IPS-11a (cell line): ENCODE measurements around the gene SLC35B1.

Experiments
- H3K4me3 ChIP-seq: one replicate; pipeline ENCODE4 v1.5.1; 2013; ENCODE audit warnings: low read depth, low read length, control low read depth

SLC35B1 gene, protein sequence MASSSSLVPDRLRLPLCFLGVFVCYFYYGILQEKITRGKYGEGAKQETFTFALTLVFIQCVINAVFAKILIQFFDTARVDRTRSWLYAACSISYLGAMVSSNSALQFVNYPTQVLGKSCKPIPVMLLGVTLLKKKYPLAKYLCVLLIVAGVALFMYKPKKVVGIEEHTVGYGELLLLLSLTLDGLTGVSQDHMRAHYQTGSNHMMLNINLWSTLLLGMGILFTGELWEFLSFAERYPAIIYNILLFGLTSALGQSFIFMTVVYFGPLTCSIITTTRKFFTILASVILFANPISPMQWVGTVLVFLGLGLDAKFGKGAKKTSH

DNA sequence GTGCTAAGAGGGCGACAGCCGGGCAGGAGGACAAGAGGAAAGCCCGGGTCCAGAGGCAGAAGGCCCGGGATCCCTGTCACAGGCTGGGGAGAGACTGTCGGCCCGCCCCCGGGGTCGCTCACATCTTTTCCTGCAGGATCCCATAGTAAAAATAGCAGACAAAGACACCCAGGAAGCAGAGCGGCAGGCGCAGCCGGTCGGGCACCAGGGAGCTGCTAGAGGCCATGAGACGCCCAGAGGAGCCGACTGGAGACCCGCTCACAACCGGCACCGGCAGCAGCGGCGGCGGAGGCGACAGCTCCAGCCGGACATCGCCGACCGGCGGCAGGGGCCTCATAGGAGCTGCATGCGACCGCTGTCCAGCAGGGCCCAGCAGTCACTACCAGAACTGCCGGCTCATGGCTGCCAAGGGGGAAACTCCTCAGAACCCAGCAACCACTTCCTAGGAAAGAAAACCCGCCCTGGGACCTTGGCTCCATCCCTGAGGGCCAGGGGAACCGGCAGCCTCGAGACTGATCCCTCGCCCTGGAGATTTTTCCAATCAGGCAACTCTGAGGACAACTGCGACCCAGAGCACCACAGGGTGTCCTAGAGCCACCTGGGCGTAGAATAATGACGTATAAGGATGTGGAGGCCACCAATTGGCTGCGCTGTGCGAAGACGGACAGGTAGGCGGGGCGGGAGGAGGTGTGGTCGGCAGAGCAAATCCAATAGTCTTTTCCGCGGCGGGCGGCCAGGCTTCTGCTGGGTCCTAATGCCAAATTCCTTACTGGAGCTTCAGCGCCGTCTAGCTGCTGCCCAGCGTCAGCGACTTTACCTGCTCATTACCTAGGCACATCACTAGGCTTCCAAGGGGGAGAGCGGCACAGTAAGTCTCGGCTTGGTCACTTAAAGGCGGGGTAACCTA lies at the start of gene SLC35B1:
TSS of gene SLC35B1 (minus strand) at position 357 of the 907 bp plus-strand sequence. CDS start at position 226, 131 bp downstream.
- H3K4me3 ChIP-seq = peak within 1 kb of the TSS; percentile 92

DNA sequence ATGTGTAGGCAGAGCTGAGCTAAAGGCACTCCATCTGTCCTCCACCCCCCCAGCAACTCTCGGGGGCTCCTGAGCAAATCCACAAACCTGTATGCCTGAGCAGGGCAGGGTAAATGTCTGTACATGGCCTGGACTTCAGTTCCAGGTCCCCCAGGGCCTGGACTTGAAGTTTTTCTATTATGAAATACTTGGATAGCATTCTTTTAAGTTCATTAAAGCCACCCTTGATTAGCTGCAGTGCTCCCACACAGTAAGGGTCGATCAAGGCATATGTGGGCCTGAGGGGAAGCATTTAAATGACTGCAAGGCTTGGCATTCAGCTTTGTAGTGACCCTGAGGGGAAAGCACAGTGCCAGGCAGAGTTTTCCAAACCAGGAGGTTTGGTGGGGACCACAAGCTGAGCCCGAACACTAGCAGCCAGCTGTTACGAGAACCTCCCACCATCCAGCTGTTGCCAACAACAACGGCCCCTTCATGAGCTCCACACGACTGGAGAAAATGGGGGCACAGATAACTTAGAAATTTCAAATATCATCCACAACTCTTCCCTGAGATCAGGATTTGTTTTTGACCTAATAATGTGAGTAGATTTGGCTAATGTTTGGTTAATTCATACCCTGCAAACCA lies 49.5 kb upstream of the SLC35B1 start:
- no peak overlapping the region for H3K4me3 ChIP-seq

- no peak overlapping the region for H3K4me3 ChIP-seq
These were observed 48.8 kb upstream of the SLC35B1 start for GRCh38 chr17:49756323-49757150.

GRCh38 chr17:49755663-49756283 lies 48.0 kb upstream of the SLC35B1 start:
- H3K4me3 ChIP-seq = no peak overlapping the region

DNA sequence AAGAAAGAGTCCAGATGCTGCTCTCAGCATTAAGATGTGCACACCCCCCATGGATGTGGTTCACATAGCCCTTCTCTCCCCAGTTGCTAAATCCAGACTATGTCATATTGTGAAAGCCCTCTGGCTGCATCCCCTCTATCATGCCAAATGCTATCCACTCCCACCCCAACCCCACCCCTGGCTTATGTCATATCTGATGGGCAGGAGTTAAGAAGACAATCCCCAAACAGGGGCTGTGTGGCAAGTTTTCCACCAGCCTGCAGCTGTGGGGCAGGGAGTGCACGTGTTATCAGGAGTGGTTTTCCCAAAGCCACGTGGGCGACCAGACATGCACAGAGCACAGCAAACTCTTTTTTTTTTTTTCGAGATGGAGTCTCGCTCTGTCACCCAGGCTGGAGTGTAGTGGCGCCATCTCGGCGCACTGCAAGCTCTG lies 46.2 kb upstream of the SLC35B1 start:
- H3K4me3 ChIP-seq = no peak overlapping the region

GRCh38 chr17:49752508-49752907 lies 44.7 kb upstream of the SLC35B1 start:
- no peak overlapping the region for H3K4me3 ChIP-seq

GRCh38 chr17:49749730-49750129 lies 42.0 kb upstream of the SLC35B1 start:
- H3K4me3 ChIP-seq = no peak overlapping the region

- H3K4me3 ChIP-seq = no peak overlapping the region
These were observed 41.0 kb upstream of the SLC35B1 start for GRCh38 chr17:49748791-49749190.

GRCh38 chr17:49748223-49748622 lies 40.5 kb upstream of the SLC35B1 start:
- no peak overlapping the region for H3K4me3 ChIP-seq

- H3K4me3 ChIP-seq = no peak overlapping the region
These were observed 39.9 kb upstream of the SLC35B1 start for GRCh38 chr17:49747632-49748031.

DNA sequence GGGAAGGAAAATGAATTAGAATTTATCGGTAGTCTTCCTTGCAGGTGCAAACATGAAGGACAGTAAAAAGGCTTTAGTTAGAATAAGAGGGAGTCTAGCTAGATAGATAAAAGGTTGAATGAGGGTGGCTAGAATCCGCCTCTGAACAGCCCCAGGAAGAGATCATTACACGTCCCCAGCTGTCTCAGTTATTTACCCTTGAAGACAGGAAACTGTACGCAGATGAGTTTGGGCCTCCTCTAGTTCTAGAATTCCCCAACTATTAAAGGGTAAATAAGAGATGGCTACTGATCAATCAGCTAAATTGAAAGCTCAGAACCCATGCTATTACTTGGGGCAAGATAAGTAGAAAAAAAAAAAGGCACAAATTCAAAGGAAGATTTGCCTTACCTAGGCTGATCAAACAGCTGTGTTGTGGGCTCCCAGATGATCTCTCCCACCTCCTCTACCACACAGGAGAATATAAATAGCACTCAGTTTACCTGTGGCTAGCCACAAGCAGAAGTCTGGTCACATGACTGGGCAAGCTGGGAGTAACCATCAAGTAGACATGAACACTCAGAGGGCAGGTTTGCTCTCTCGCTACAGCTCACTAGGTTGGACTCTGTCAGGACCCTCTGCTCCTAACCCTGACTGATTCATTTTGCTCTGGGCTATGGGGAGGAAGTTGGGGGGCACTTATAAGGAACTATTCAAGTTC lies 39.2 kb upstream of the SLC35B1 start:
- H3K4me3 ChIP-seq = no peak overlapping the region

DNA sequence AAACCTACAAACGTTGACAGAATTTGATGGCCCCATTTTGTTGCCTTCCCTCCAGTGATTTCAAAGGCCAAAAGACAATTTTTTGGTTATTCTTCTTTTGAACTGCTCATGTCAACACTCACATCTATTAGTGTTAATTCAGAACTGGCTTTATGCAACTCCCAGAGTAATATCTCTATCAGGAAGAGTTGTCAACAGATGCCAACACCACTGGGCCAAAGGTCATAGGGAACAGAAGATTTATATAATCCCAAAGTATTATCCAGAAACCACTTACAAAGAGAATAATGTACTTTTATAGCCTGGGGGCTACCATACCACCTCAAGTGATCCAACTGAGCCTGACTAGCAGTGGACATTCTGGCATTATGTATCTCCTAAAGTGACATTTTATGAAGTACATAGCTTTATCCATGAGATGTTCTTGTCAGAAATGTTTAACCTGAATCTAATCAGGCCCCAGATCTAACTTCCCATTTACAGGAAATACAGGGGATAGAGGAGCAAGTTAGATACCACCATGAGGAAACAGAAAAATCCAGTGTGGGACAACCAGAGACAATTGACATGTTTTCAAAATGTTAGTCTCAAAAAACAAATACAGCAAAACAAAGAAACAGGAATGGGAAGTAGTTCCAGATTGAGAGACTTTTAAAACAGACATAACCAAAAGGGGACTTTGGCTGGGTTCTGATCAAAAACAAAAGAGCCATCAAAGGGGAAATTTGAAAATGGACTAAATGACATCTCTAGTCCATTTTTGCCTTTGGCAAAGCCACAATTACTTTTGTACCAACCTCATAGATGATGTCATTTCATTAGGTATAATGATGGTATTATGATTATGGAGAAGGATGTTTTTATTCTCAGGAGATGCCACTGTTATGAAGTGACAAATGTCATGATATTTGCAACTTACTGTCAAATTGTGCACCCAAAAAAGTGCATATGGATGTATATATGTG lies 37.7 kb upstream of the SLC35B1 start:
- H3K4me3 ChIP-seq = no peak overlapping the region

GRCh38 chr17:49742166-49742638 lies 34.4 kb upstream of the SLC35B1 start:
- H3K4me3 ChIP-seq = no peak overlapping the region

GRCh38 chr17:49741692-49742076 lies 33.9 kb upstream of the SLC35B1 start:
- H3K4me3 ChIP-seq = no peak overlapping the region

GRCh38 chr17:49741009-49741691 lies 33.4 kb upstream of the SLC35B1 start:
- H3K4me3 ChIP-seq = no peak overlapping the region

- H3K4me3 ChIP-seq = no peak overlapping the region
These were observed 32.0 kb upstream of the SLC35B1 start for GRCh38 chr17:49739641-49740271.

GRCh38 chr17:49738456-49739163 lies 30.8 kb upstream of the SLC35B1 start:
- no peak overlapping the region for H3K4me3 ChIP-seq
